Loucy (cell line): Measurements from ENCODE around the gene CD36.
A peak's percentile ranks its signal among the peaks of the same experiment; 100 is the strongest.

ENCODE experiments used
- CTCF ChIP-seq: fragments of 200-600 bp; sonication (generic); conservative IDR thresholded peaks from 2 replicates; pipeline ENCODE4 v1.5.1; 2014; ENCODE audit warnings: mild to moderate bottlenecking, antibody characterized with exemption, low read length
- EZH2phosphoT487 ChIP-seq: fragments of 200-600 bp; IDR thresholded peaks from 2 replicates; pipeline ENCODE4 v1.6.1; 2018; ENCODE audit warnings: antibody characterized with exemption, mild to moderate bottlenecking, moderate library complexity, borderline replicate concordance

- TF ChIP-seq CTCF (peak; percentile 78), EZH2phosphoT487 (no peak)
These were observed 42.9 kb downstream of the CD36 start for GRCh38 chr7:80681272-80681885.
